Activated CD4-positive, alpha-beta T cell treated with anti-CD3 and anti-CD28 coated beads, Interleukin-2, amount 10 ng/mL, durations not matched to agents 24 days and 14 days (primary cell): ENCODE results near the gene IRF2. TPM values are rescaled to one million over a fixed set of nuclear protein-coding genes. Genes with fewer than 3 reads are reported as not detected.

ENCODE experiments used
- DNase-seq: peaks from one replicate; pipeline ENCODE4 v3.0.0; 2022
- H3K27ac Mint-ChIP-seq: one replicate; pipeline ENCODE4 v1.8.0; 2022; ENCODE audit warnings: mild to moderate bottlenecking, mixed read lengths
- H3K27me3 Mint-ChIP-seq: one replicate; pipeline ENCODE4 v1.8.0; 2022; ENCODE audit warnings: mixed read lengths
- H3K36me3 Mint-ChIP-seq: one replicate; pipeline ENCODE4 v1.8.0; 2022; ENCODE audit warnings: low read depth, mild to moderate bottlenecking, mixed read lengths
- H3K4me1 Mint-ChIP-seq: one replicate; pipeline ENCODE4 v1.8.0; 2021; ENCODE audit warnings: mixed read lengths
- H3K4me3 Mint-ChIP-seq: one replicate; pipeline ENCODE4 v1.8.0; 2022; ENCODE audit warnings: mild to moderate bottlenecking, moderate library complexity, mixed read lengths
- H3K9me3 Mint-ChIP-seq: one replicate; pipeline ENCODE4 v1.8.0; 2021; ENCODE audit warnings: mixed read lengths
- intact Hi-C: fragments of 100-400 bp; cut with micrococcal nuclease; formaldehyde crosslinking; loops from one replicate; pipeline ENCODE4 v1.15.1; 2023
- total RNA-seq: library from RNA; stranded (reverse); gene quantifications from 2 replicates; pipeline ENCODE4 v1.2.3, GENCODE V29; 2022

The IRF2 gene
- total RNA-seq, 1 donor from 2014 or later: 48.7 TPM

- Mint-ChIP-seq H3K4me3 (no peak overlapping the region), H3K9me3 (no peaks in the 10 kb centered on the region), H3K36me3 (no peaks in the 10 kb centered on the region), H3K27ac (no peak overlapping the region), H3K27me3 (no peaks in the 10 kb centered on the region), H3K4me1 (peaks cover 18% of the 10 kb centered on the region)
- DNase-seq: no peak
- intact Hi-C loops: no loop called here
These were observed 103.5 kb downstream of the IRF2 start for GRCh38 chr4:184370711-184371389.

DNA sequence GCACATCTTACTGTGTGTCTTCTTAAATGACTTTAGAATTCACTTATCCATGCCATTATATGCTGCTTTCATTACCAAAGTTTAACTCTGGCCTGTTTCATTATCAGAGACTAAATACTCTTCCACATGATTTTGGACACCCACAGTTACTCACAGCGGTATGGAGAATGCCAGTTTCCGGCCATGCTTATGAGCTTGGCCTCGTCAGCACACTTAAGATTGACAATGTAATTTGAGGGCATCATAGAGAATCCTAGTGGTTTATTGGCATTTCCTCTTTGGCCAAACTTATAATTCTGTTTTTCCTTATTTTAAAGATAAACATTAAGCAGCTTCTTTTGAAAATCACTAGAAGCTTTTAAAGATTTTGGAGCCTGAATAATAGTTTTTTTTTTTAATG is 104.5 kb downstream of the IRF2 start:
- peaks cover 18% of the 10 kb centered on the region for H3K4me1 Mint-ChIP-seq
- intact Hi-C loops: no loop called here
- DNase-seq: no peak
- no peaks in the 10 kb centered on the region for H3K27me3 Mint-ChIP-seq
- H3K36me3 Mint-ChIP-seq: no peaks in the 10 kb centered on the region
- H3K4me3 Mint-ChIP-seq: no peak overlapping the region
- no peak overlapping the region for H3K27ac Mint-ChIP-seq
- no peaks in the 10 kb centered on the region for H3K9me3 Mint-ChIP-seq

- intact Hi-C loops: no loop called here
- H3K36me3 Mint-ChIP-seq: no peaks in the 10 kb centered on the region
- no peak for DNase-seq
- no peak overlapping the region for H3K4me3 Mint-ChIP-seq
- peaks cover 3% of the 10 kb centered on the region for H3K9me3 Mint-ChIP-seq
- H3K27me3 Mint-ChIP-seq: no peaks in the 10 kb centered on the region
- peaks cover 11% of the 10 kb centered on the region for H3K4me1 Mint-ChIP-seq
- no peak overlapping the region for H3K27ac Mint-ChIP-seq
These were observed 105.6 kb downstream of the IRF2 start for GRCh38 chr4:184368731-184369130.

- Mint-ChIP-seq H3K36me3 (no peaks in the 10 kb centered on the region), H3K9me3 (peaks cover 3% of the 10 kb centered on the region), H3K27me3 (no peaks in the 10 kb centered on the region), H3K4me3 (no peak overlapping the region), H3K4me1 (peaks cover 8% of the 10 kb centered on the region), H3K27ac (no peak overlapping the region)
- no peak for DNase-seq
- intact Hi-C loops: no loop called here
These were observed 106.1 kb downstream of the IRF2 start for GRCh38 chr4:184368290-184368689.

DNA sequence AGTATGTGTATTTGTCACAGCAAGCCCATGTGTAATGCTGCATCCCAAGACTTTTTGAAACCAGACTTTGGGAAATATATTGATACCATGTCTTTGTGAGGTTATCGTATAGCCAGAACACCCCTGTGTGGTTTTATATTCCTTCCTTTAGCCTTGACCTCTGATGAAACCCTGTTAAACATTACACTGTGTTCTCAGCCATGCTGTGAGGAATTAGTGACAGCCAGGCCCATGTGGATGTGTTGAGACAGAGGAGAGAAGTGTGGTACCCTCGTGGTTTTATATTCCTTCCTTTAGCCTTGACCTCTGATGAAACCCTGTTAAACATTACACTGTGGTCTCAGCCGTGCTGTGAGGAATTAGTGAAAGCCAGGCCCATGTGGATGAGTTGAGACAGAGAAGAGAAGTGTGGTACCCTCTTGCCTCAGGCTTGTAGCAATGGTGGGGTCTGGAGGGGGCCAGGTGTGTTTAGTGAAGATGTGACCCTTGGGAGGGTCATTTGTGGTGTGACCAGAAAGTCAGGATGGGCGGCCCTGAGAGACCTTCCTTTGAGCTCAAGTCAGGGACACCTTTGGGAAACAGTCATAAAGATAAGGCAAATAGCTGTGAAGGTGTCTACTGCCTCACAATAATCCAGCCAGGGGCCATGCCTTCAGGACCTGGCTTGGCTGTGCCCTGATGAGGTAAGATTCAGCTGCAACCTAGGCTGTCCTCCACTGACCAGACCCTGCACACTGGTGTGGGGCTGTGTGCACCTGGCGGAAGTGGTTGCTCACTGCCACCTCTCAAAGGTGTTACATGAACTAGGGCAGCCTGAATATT is 110.0 kb downstream of the IRF2 start:
- peaks cover 23% of the 10 kb centered on the region for H3K4me1 Mint-ChIP-seq
- H3K9me3 Mint-ChIP-seq: peaks cover 3% of the 10 kb centered on the region
- no peaks in the 10 kb centered on the region for H3K36me3 Mint-ChIP-seq
- DNase-seq: no peak
- H3K4me3 Mint-ChIP-seq: no peak overlapping the region
- intact Hi-C loops: no loop called here
- H3K27ac Mint-ChIP-seq: no peak overlapping the region
- no peaks in the 10 kb centered on the region for H3K27me3 Mint-ChIP-seq

DNA sequence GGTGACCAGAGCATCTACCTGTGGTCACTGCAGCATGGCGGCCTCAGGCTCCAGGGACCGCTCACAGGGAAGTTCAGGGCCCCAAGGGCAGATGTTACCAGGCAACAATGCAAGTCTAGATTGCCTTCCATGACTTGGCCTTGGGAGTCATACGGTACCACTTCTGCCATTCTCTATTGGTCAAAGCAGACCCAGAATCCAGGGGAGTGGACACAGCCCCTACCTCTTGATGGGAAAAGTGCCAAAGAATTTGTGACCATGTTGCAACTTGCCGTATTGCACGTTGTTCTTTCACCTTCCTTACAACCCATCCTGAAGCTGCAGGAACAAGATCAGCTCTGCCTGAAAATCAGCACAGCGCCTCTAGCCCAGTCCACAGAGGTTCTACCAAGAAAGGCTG is 111.1 kb downstream of the IRF2 start:
- Mint-ChIP-seq H3K4me3 (no peak overlapping the region), H3K27me3 (no peaks in the 10 kb centered on the region), H3K4me1 (peaks cover 19% of the 10 kb centered on the region), H3K27ac (no peak overlapping the region), H3K36me3 (no peaks in the 10 kb centered on the region), H3K9me3 (peaks cover 3% of the 10 kb centered on the region)
- DNase-seq: no peak
- intact Hi-C loops: loop anchor here (2.0 kb wide), 1 partner anchor 28 kb away; no protein-coding TSS in a partner anchor

- no peaks in the 10 kb centered on the region for H3K36me3 Mint-ChIP-seq
- intact Hi-C loops: loop anchor here (2.0 kb wide), 1 partner anchor 28 kb away; no protein-coding TSS in a partner anchor
- peaks cover 3% of the 10 kb centered on the region for H3K9me3 Mint-ChIP-seq
- H3K4me3 Mint-ChIP-seq: no peak overlapping the region
- H3K27ac Mint-ChIP-seq: peak overlapping the region; percentile 7
- DNase-seq: no peak
- H3K27me3 Mint-ChIP-seq: no peaks in the 10 kb centered on the region
- H3K4me1 Mint-ChIP-seq: peaks cover 18% of the 10 kb centered on the region
These were observed 112.0 kb downstream of the IRF2 start for GRCh38 chr4:184362396-184362795.

- Mint-ChIP-seq H3K4me1 (peaks cover 16% of the 10 kb centered on the region), H3K9me3 (peaks cover 3% of the 10 kb centered on the region), H3K4me3 (no peak overlapping the region), H3K27me3 (no peaks in the 10 kb centered on the region), H3K36me3 (no peaks in the 10 kb centered on the region), H3K27ac (no peak overlapping the region)
- DNase-seq: no peak
- intact Hi-C loops: no loop called here
These were observed 112.9 kb downstream of the IRF2 start for GRCh38 chr4:184361443-184361842.

DNA sequence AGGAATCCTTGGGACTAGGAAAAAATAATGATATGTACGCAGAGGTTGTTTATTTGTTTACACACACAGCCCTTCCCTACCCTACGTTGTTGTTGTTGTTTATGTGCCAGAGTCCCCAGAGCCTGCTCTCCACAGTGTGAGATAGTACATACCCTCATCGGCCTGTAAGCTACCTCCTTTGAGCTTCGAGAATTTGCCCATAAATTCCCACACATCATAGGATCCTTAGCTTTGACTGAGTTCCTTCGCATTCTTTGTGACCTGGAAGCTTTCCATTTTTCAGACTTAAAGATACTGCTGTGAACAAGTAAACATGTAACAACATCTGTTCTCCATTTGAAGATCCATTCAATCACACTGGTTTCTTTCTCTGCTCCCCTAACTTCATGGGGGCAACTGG is 114.5 kb downstream of the IRF2 start:
- no peak for DNase-seq
- no peaks in the 10 kb centered on the region for H3K27me3 Mint-ChIP-seq
- intact Hi-C loops: no loop called here
- no peaks in the 10 kb centered on the region for H3K36me3 Mint-ChIP-seq
- H3K4me3 Mint-ChIP-seq: no peak overlapping the region
- H3K4me1 Mint-ChIP-seq: peaks cover 26% of the 10 kb centered on the region
- H3K9me3 Mint-ChIP-seq: peaks cover 3% of the 10 kb centered on the region
- H3K27ac Mint-ChIP-seq: no peak overlapping the region

GRCh38 chr4:184358521-184359232 is 115.7 kb downstream of the IRF2 start:
- intact Hi-C loops: no loop called here
- Mint-ChIP-seq H3K9me3 (no peaks in the 10 kb centered on the region), H3K4me1 (peaks cover 30% of the 10 kb centered on the region), H3K36me3 (no peaks in the 10 kb centered on the region), H3K27ac (no peak overlapping the region), H3K27me3 (no peaks in the 10 kb centered on the region), H3K4me3 (no peak overlapping the region)
- DNase-seq: no peak

GRCh38 chr4:184357772-184358171 is 116.6 kb downstream of the IRF2 start:
- intact Hi-C loops: no loop called here
- H3K4me3 Mint-ChIP-seq: no peak overlapping the region
- H3K27me3 Mint-ChIP-seq: no peaks in the 10 kb centered on the region
- H3K4me1 Mint-ChIP-seq: peaks cover 27% of the 10 kb centered on the region
- no peak for DNase-seq
- no peak overlapping the region for H3K27ac Mint-ChIP-seq
- H3K36me3 Mint-ChIP-seq: no peaks in the 10 kb centered on the region
- no peaks in the 10 kb centered on the region for H3K9me3 Mint-ChIP-seq

GRCh38 chr4:184357165-184357564 is 117.2 kb downstream of the IRF2 start:
- H3K36me3 Mint-ChIP-seq: no peaks in the 10 kb centered on the region
- H3K27ac Mint-ChIP-seq: no peak overlapping the region
- no peaks in the 10 kb centered on the region for H3K9me3 Mint-ChIP-seq
- intact Hi-C loops: no loop called here
- H3K4me1 Mint-ChIP-seq: peaks cover 21% of the 10 kb centered on the region
- no peak for DNase-seq
- H3K4me3 Mint-ChIP-seq: no peak overlapping the region
- H3K27me3 Mint-ChIP-seq: no peaks in the 10 kb centered on the region

DNA sequence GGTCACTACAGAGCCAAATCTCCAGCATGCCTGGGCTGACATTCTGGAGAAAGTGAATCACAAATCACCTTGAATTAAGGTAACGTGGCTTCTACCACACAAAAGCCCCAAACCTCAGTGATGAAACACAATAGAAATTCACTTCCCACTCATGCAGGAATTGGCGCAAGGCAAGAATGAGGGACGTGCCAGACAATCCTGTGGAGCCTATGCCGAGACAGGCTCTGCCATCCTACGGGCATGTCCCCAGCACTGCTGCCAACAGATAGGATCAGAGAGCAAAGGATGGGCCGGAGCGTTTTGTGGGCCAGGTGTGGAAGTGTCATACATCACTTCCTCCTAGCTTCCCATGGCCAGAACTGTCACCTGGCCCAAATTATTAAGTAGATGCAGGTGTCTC is 118.0 kb downstream of the IRF2 start:
- no peak overlapping the region for H3K27ac Mint-ChIP-seq
- intact Hi-C loops: no loop called here
- no peak overlapping the region for H3K4me3 Mint-ChIP-seq
- H3K36me3 Mint-ChIP-seq: no peaks in the 10 kb centered on the region
- DNase-seq: no peak
- no peaks in the 10 kb centered on the region for H3K9me3 Mint-ChIP-seq
- H3K27me3 Mint-ChIP-seq: no peaks in the 10 kb centered on the region
- H3K4me1 Mint-ChIP-seq: peaks cover 16% of the 10 kb centered on the region

DNA sequence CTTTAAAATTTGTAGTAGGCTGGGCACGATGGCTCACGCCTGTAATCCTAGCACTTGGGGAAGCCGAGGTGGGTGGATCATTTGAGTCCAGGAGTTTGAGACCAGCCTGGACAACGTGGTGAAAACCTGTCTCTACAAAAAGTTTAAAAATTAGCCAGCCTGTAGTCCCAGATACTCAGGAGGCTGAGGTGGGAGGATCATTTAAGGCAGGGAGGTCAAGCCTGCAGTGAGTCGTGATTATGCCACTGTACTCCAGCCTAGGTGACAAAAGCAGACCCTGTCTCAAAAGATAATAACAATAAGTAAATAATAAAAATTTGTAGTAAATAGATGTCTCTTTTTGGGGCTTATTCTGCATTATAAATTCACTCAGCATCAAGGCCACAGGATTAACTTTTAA is 118.5 kb downstream of the IRF2 start:
- no peaks in the 10 kb centered on the region for H3K27me3 Mint-ChIP-seq
- H3K9me3 Mint-ChIP-seq: peaks cover 3% of the 10 kb centered on the region
- H3K4me3 Mint-ChIP-seq: no peak overlapping the region
- H3K36me3 Mint-ChIP-seq: no peaks in the 10 kb centered on the region
- intact Hi-C loops: no loop called here
- H3K27ac Mint-ChIP-seq: no peak overlapping the region
- no peak for DNase-seq
- peaks cover 16% of the 10 kb centered on the region for H3K4me1 Mint-ChIP-seq
